ENCODE data around the gene SLC35E4. TPM values are rescaled to one million over a fixed set of nuclear protein-coding genes. Genes with fewer than 3 reads are reported as not detected.
A peak's percentile ranks its signal among the peaks of the same experiment; 100 is the strongest.

Gene SLC35E4
- total and polyA plus RNA-seq, 9 of the 15 experiments (the other 6 are each of a cell fraction or from before 2014, with no cell fraction given) = 0.06 to 2.3 (median 0.86) TPM; not detected in 1

GRCh38 chr22:30634471-30635233 is 929 bp upstream of the SLC35E4 start (continued):
- TF ChIP-seq MITF (IDR thresholded peaks at IDR 0.05) (peak; percentile 59; the same call in 1 of the 2 replicates), E2F3 (CRISPR knock-in tag; IDR thresholded peaks at IDR 0.05) (no peak), DNMT1 (IDR thresholded peaks at IDR 0.05) (no peak), ZMIZ1 (IDR thresholded peaks at IDR 0.05; ENCODE audit: low read depth in 2 of 2, low read length in 2 of 2) (no peak), PTBP1 (IDR thresholded peaks at IDR 0.05; ENCODE audit: low read depth, low read length) (no peak), RBM14 (IDR thresholded peaks at IDR 0.05; ENCODE audit: borderline replicate concordance, insufficient read depth, low read depth, low read length) (no peak), SMAD3 (CRISPR knock-in tag; conservative IDR thresholded peaks at IDR 0.05) (no peak), HNRNPUL1 (IDR thresholded peaks at IDR 0.05; ENCODE audit: low read length) (no peak), ZBTB33 (CRISPR knock-in tag; IDR thresholded peaks at IDR 0.05) (0 out of 2 replicates have a peak, but pooled peaks have one; percentile 14), STAT5B (CRISPR knock-in tag; IDR thresholded peaks at IDR 0.05) (no peak), CTCF (IDR thresholded peaks at IDR 0.05 in 2 of 3, conservative IDR thresholded peaks at IDR 0.05 in 1 of 3; ENCODE audit: insufficient read depth in 2 of 3, low read depth in 1 of 3, low read length in 3 of 3) (peak; percentile 84 to 93 (median 90)), SMARCA4 (IDR thresholded peaks at IDR 0.05) (no peak), NONO (IDR thresholded peaks at IDR 0.05; ENCODE audit: low read depth in 2 of 2, low read length in 1 of 2) (no peak), MED1 (CRISPR knock-in tag; IDR thresholded peaks at IDR 0.05; ENCODE audit: borderline replicate concordance) (no peak), DLX4 (CRISPR knock-in tag; IDR thresholded peaks at IDR 0.05) (no peak), ZNF717 (CRISPR knock-in tag; IDR thresholded peaks at IDR 0.05) (no peak), HOXB6 (CRISPR knock-in tag; IDR thresholded peaks at IDR 0.05; ENCODE audit: borderline replicate concordance) (no peak), CHD4 (IDR thresholded peaks at IDR 0.05; ENCODE audit: insufficient read depth, insufficient replicate concordance, low read depth, low read length, poor library complexity, severe bottlenecking) (no peak)
